Parathyroid adenoma (tissue), 2 donors: Measurements from ENCODE around the gene RNF31.

Experiments
- H2AFZ ChIP-seq: fragments of 300-600 bp; sonication (generic); one replicate; pipeline ENCODE4 v1.7.0; 2017; ENCODE audit warnings: antibody characterized with exemption, mild to moderate bottlenecking
- H3K27ac ChIP-seq: fragments of 300-600 bp; sonication (generic); one replicate; pipeline ENCODE4 v1.7.0; 2017
- H3K27me3 ChIP-seq: fragments of 300-600 bp; sonication (generic); one replicate; pipeline ENCODE4 v1.7.0; 2017; ENCODE audit warnings: low read length; ENCODE audit not compliant: control insufficient read depth, insufficient read depth
- H3K36me3 ChIP-seq: fragments of 300-600 bp; sonication (generic); one replicate; pipeline ENCODE4 v1.7.0; 2017; ENCODE audit warnings: low read length; ENCODE audit not compliant: control insufficient read depth, insufficient read depth
- H3K4me1 ChIP-seq: fragments of 300-600 bp; sonication (generic); one replicate; pipeline ENCODE4 v1.7.0; 2017; ENCODE audit warnings: control low read depth
- H3K4me2 ChIP-seq: fragments of 300-600 bp; sonication (generic); one replicate; pipeline ENCODE4 v1.7.0; 2017; ENCODE audit warnings: low read length
- H3K4me3 ChIP-seq: fragments of 300-600 bp; sonication (generic); one replicate; pipeline ENCODE4 v1.7.0; 2017; ENCODE audit warnings: low read depth, low read length
- H3K79me2 ChIP-seq: fragments of 300-600 bp; sonication (generic); one replicate; pipeline ENCODE4 v1.7.0; 2017; ENCODE audit warnings: control low read depth
- H3K9ac ChIP-seq: fragments of 300-600 bp; sonication (generic); one replicate; pipeline ENCODE4 v1.7.0; 2017; ENCODE audit warnings: mild to moderate bottlenecking
- H3K9me3 ChIP-seq: fragments of 300-600 bp; sonication (generic); one replicate; pipeline ENCODE4 v1.7.0; 2017; ENCODE audit warnings: low read length; ENCODE audit not compliant: control insufficient read depth
- CTCF ChIP-seq: fragments of 300-600 bp; sonication (generic); IDR thresholded peaks from one replicate; pipeline ENCODE4 v1.7.0; 2017; ENCODE audit warnings: antibody characterized with exemption, mild to moderate bottlenecking
- donor health status: primary hyperparathyroidism.

RNF31 gene

GRCh38 chr14:24183014-24183481 is 35.8 kb downstream of the RNF31 start:
- no peak overlapping the region for H2AFZ ChIP-seq
- TF ChIP-seq CTCF, result no peak
- no peak overlapping the region for H3K4me2 ChIP-seq
- no peaks in the 10 kb centered on the region for H3K79me2 ChIP-seq
- no peaks in the 10 kb centered on the region for H3K9me3 ChIP-seq
- H3K27ac ChIP-seq, result no peak overlapping the region
- H3K9ac ChIP-seq, result no peak overlapping the region
- peaks cover 7% of the 10 kb centered on the region for H3K4me1 ChIP-seq
- H3K27me3 ChIP-seq, result no peaks in the 10 kb centered on the region
- H3K4me3 ChIP-seq, result no peak overlapping the region
- no peaks in the 10 kb centered on the region for H3K36me3 ChIP-seq

- no peaks in the 10 kb centered on the region for H3K27me3 ChIP-seq
- no peaks in the 10 kb centered on the region for H3K79me2 ChIP-seq
- H3K9me3 ChIP-seq, result no peaks in the 10 kb centered on the region
- H2AFZ ChIP-seq, result no peak overlapping the region
- no peaks in the 10 kb centered on the region for H3K36me3 ChIP-seq
- no peak overlapping the region for H3K9ac ChIP-seq
- no peak overlapping the region for H3K4me2 ChIP-seq
- H3K4me3 ChIP-seq, result no peak overlapping the region
- H3K27ac ChIP-seq, result no peak overlapping the region
- peaks cover 11% of the 10 kb centered on the region for H3K4me1 ChIP-seq
- TF ChIP-seq CTCF, result no peak
These were observed 37.0 kb downstream of the RNF31 start for GRCh38 chr14:24184104-24184970.

- no peaks in the 10 kb centered on the region for H3K9me3 ChIP-seq
- no peak overlapping the region for H3K4me3 ChIP-seq
- no peak for TF ChIP-seq CTCF
- no peak overlapping the region for H3K4me2 ChIP-seq
- H3K27me3 ChIP-seq, result no peaks in the 10 kb centered on the region
- no peak overlapping the region for H3K9ac ChIP-seq
- H3K79me2 ChIP-seq, result no peaks in the 10 kb centered on the region
- peaks cover 11% of the 10 kb centered on the region for H3K4me1 ChIP-seq
- no peaks in the 10 kb centered on the region for H3K36me3 ChIP-seq
- no peak overlapping the region for H3K27ac ChIP-seq
- no peak overlapping the region for H2AFZ ChIP-seq
These were observed 37.7 kb downstream of the RNF31 start for GRCh38 chr14:24185026-24185425.

GRCh38 chr14:24185741-24186140 is 38.4 kb downstream of the RNF31 start:
- TF ChIP-seq CTCF, result no peak
- no peaks in the 10 kb centered on the region for H3K9me3 ChIP-seq
- H3K79me2 ChIP-seq, result no peaks in the 10 kb centered on the region
- H3K27ac ChIP-seq, result no peak overlapping the region
- H3K4me1 ChIP-seq, result peaks cover 11% of the 10 kb centered on the region
- no peak overlapping the region for H2AFZ ChIP-seq
- no peaks in the 10 kb centered on the region for H3K36me3 ChIP-seq
- H3K9ac ChIP-seq, result no peak overlapping the region
- no peak overlapping the region for H3K4me2 ChIP-seq
- H3K4me3 ChIP-seq, result no peak overlapping the region
- H3K27me3 ChIP-seq, result no peaks in the 10 kb centered on the region
